ENCODE results near the gene PI4KA.
"Not testable (repeated sequence)": the region's sequence is repeated elsewhere in the genome, so short reads cannot be mapped to it uniquely, and the experiment has no call there.

The PI4KA gene

DNA sequence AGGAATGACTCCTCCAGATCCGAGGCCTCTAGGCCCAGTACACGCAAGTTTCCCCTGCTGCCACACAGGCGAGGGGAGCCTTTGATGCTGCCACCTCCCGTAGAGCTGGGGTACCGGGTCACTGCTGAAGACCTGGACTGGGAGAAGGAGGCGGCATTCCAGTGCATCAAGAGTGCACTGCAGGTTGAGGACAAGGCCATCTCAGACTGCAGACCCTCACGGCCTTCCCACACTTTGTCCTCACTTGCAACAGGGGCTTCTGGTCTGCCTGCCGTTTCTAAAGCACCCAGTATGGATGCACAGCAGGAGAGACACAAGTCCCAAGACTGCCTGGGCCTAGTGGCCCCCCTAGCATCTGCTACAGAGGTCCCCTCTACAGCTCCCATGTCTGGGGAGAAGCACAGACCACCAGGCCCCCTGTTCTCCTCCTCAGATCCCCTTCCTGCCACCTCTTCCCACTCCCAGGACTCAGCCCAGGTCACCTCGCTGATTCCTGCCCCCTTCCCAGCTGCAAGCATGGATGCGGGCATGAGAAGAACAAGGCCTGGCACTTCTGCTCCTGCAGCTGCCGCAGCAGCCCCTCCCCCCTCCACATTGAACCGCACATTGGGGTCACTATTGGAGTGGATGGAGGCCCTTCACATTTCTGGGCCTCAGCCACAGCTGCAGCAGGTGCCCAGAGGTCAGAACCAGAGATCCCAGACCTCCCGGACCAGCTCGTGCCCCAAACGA lies 167.9 kb downstream of the PI4KA start:
- not testable (repeated sequence) for DNase-seq (ENCODE audit: low read depth)

GRCh38 chr22:20687356-20688172 lies 171.0 kb downstream of the PI4KA start:
- not testable (repeated sequence) for DNase-seq (ENCODE audit: low read depth)

GRCh38 chr22:20685764-20686163 lies 172.8 kb downstream of the PI4KA start:
- not testable (repeated sequence) for DNase-seq (ENCODE audit: low read depth)

DNA sequence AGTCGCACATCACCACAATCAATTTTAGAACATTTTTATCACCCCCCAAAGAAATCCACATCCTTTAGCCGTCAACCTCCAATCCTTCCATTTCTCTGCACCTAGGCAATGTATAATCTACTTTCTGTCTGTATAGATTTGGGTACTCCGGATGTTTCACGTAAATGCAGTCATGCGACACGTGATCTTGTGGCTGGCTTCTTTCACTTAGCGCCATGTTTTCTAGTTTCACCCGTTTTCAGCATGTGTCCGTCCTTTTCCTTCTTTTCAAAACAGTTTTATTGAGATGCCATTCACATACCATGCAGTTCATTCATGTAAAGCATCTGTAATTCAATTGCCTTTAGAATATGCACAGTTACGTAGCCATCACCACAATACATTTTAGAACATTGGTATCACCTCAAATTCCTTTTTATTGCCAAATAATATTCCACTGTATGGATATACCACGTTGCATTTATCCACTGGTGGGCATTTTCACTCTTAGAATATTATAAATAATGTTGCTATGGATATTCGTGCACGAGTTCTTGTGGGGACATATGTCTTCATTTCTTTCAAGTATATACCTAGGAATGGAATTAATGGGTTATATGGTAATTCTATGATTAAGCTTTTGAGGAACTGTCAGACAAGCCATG lies 179.7 kb downstream of the PI4KA start:
- not testable (repeated sequence) for DNase-seq (ENCODE audit: low read depth)

DNA sequence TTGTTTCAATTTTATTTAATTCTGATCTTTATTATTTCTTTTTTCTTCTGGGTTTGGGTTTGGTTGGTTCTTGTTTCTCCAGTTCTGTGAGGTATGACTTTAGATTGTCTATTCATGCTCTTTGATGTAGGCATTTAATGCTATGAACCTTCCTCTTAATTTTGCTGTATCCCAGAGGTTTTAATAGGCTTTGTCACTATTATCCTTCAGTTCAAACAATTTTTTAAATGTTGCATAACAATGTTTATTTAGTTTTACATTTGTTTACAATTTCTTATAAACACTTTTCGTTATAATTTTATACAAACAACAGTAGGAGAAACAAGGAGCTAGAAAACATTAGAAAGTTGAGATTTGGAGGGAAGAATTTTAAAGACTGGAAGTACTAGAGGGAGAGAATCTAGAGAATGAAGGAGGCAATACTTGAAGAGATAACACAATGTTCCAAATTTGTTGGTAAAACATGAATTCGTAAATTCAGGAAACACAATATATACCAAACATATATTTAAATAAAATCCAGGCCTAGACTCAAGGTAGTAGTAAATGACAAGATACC lies 180.8 kb downstream of the PI4KA start:
- no peak for DNase-seq (ENCODE audit: low read depth)

- not testable (repeated sequence) for DNase-seq (ENCODE audit: low read depth)
Measured at GRCh38 chr22:20675613-20676012, 183.0 kb downstream of the PI4KA start.

DNA sequence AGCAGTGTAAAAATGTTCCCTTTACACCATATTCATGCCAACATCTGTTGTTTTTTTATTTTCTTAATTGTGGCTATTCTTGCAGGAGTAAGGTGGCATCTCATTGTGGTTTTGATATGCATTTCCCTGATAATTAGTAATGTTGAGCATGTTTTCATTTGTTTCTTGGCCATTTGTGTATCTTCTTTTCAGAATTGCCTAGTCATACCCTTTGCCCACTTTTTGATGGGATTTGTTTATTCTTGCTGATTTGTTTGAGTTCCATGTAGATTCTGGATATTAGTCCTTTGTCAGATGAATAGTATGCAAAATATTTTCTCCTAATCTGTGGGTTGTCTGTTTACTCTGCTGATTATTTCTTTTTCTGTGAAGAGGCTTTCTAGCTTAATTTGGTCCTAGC lies 183.6 kb downstream of the PI4KA start:
- DNase-seq (ENCODE audit: low read depth), result no peak

DNA sequence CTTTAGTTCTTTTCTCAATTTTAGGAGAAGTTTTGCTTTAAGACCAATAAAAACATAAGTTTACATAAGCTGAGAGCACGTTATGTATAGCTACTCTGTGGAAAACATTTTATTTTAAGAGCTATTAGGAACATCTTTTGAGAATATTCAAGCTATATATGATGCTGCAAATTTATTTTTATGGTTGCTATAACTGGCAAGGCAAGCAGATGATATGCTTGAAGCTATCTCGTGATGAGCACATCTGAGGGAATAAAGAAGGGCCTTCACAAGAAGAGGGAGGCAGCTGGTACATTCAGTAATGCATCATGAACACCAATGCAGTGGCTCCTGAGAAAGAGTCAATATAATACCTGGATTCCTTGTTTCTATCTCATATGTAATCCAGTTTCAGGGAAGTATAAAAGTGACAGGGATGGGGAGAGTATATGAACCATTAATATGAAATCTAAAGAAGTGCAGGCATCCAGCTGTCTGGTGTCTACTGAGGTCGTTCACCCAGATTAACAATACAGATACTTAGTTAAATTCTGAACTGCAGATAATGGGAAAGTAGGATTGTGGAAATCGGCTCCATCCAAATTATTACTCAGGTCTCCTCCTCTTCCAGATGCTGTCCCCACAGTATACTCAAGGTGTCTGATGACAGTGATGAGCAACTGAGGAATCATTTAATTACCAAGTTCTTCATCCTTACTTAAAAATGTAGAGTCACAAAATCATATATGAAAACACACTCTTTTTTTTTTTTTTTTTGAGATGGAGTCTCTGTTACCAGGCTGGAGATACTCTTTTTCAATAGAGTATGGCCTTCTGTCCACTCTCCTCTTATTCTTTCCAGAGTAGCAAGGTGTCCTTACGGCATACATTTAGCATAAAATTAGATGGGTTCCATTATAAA lies 185.1 kb downstream of the PI4KA start:
- no peak for DNase-seq (ENCODE audit: low read depth)

GRCh38 chr22:20672732-20673131 lies 185.9 kb downstream of the PI4KA start:
- DNase-seq (ENCODE audit: low read depth), result no peak

DNA sequence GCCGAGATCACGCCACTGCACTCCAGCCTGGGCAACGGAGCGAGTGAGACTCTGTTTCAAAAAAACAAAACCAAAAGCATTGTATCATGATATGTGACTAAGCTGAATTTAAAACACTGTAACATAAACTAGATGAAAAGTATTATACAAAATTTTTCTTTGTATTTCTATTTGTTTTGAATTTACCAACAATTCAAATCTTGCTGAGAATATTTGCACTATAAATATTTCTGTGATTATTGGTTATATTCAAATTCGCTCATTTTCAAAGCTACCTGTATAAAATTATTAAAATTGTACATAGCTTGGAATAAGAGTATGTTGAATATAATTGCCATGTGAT lies 186.6 kb downstream of the PI4KA start:
- DNase-seq (ENCODE audit: low read depth), result no peak

GRCh38 chr22:20671409-20672081 lies 187.1 kb downstream of the PI4KA start:
- no peak for DNase-seq (ENCODE audit: low read depth)

GRCh38 chr22:20670457-20671261 lies 188.0 kb downstream of the PI4KA start:
- not testable (repeated sequence) for DNase-seq (ENCODE audit: low read depth)

DNA sequence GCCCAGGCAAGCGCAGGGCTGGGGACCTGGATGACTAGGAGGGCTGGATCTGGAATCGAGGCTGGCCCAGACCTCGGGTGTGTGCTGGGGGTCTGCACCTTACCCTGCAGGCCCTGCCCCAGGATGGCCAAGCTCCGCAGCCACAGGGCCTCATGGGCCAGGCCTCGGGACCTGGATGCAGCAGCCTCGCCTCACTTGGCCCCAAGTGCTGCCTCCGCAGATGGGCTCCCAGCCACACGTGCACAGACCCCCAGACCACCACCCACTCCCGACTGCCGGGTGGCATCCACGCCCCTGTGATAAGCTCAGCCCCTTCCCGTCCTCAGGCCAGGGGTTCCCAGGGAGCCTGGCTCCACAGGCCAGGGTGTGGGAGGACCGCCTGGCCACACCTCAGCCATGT lies 188.7 kb downstream of the PI4KA start:
- not testable (repeated sequence) for DNase-seq (ENCODE audit: low read depth)

DNA sequence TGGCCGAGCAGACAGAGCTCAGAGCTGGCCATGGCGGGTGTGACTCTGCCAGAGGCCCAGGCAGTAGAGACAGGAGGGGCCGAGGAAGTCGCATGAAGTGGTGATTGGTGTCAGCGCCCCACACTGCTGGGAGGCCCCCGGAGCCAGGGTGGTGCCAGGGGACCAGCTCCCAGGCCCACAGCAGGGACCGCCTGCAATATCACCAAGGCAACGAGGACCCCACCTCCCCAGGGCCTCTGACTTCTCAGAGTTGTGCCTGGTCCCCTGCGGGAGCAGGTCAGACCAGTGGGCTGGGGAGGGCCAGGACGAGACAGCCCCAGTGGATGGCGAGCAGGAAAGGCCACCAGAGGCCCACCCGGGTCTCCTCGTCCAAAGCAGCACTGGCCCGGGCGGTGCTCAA lies 189.1 kb downstream of the PI4KA start:
- not testable (repeated sequence) for DNase-seq (ENCODE audit: low read depth)

DNA sequence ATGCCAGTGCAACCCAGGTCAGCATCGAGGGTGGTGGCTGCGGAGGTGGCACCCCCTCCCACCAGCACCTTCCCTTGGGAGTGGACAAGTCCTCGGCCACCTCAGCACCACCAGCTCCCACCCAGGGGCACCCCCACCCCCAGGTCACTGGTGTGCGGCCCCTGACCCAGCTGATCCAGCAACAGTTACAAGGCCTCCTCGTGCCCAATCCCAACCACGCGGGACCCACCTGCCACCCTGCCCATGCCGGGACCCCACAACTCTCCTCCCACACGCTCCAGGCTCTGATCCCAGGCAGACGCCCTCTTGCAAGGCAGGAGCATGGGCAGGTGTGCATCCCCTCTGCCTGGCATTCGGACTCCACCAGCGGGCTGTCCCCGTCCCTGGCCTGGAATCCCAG lies 189.8 kb downstream of the PI4KA start:
- not testable (repeated sequence) for DNase-seq (ENCODE audit: low read depth)

DNA sequence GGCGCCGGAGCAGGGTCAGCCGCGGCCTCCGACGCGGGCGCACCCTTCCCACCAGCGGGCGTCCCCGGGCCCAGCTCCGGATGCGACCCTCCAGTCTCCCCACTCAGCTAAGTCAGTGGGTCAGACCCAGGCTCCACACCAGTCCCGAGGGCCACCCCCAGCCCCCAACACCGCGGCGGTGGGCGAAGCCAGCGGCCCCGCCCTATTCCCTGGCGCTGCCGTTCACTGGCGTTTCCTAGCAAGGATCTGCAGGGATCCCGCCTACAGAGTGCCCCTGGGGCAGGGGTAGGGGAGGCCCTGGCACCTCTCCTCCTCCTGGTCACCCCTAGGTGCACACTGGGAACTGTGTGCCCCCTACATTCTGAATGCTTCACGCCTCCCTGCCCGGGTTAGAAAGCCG lies 190.4 kb downstream of the PI4KA start:
- not testable (repeated sequence) for DNase-seq (ENCODE audit: low read depth)

DNA sequence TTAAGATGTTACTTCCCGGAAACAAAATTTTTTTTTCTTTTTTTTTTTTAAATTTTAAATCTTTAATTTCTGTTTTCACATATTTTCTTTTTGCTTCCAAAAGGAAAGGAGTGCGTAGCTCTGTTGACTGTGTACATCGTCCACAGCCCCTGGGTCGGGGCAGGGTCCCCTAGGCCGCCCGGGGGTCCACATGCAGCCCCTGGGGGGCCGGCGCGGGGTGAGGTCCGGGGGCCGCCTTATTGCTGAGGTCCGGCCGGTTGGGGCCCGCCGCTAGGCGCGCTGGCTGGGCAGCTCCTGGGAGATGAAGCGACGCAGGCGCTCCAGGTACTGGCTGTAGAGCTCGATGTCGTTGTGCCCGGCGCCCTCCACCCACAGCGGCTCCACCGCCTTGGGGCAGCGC lies 191.1 kb downstream of the PI4KA start:
- not testable (repeated sequence) for DNase-seq (ENCODE audit: low read depth)

GRCh38 chr22:20666560-20666959 lies 192.1 kb downstream of the PI4KA start:
- DNase-seq (ENCODE audit: low read depth), result no peak

GRCh38 chr22:20664594-20664959 lies 194.0 kb downstream of the PI4KA start:
- no peak for DNase-seq (ENCODE audit: low read depth)

GRCh38 chr22:20663941-20664593 lies 194.5 kb downstream of the PI4KA start:
- DNase-seq (ENCODE audit: low read depth), result no peak
